HG02798 (cell line): ENCODE results near the gene ABCB11.

ENCODE experiments used
- ATAC-seq: cut with Tn5 transposase; IDR thresholded peaks from one replicate; pipeline ENCODE4 v1.9.1; 2021; ENCODE audit warnings: mild to moderate bottlenecking; ENCODE audit not compliant: unreplicated experiment, poor library complexity

Gene ABCB11

DNA sequence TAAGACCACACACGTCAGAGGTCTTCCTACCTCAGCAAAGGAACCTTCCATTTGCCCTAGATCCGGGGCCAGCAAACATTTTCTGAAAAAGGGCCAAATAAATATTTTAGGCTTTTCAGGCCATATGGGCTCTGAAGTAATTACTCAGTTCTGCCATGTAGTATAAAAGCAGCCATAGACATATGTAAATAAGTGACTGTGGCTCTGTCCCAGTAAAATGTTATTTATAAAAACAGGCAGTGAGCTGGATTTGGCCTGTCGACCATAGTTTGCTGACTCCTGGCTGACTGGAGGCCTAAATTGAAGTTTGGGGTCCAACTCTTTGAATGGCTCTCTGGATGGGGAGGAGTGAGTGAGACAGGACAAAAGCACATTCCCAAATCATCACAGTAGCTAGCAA lies 49.5 kb downstream of the ABCB11 start:
- ATAC-seq = no peak

DNA sequence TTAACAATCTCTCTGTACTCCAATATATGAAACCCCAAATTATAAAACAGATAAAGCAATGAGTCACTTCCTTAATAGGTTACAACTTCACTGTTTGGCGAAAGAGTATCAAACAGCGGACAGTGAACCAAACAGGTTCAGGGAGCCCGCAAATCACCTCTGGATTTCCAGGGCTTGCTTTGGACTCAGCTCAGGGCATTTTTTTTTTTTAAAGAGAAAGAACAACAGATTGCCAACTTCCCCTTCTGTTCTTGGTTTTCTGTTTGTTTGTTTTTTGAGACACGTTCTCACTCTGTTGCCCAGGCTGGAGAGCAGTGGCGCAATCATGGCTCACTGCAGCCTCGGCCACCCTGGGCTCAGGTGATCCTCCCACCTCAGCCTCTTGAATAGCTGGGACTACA lies 52.7 kb downstream of the ABCB11 start:
- no peak for ATAC-seq

DNA sequence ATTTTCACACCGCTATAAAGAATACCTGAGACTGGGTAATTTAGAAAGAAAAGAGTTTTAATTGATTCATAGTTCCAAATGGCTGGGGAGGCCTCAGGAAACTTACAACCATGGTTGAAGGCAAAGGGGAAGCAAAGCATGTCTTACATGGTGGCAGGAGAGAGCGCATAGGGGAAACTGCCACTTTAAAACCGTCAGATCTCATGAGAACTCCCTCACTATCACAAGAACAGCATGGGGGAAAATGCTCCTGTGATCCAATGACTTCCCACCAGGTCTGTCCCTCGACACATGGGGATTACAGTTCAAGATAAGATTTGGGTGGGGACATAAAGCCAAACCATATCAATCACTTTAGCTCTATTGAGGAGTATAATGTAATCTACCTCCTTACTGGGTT lies 53.5 kb downstream of the ABCB11 start:
- no peak for ATAC-seq

- no peak for ATAC-seq
Observed at GRCh38 chr2:168976034-168976654, 55.0 kb downstream of the ABCB11 start.

DNA sequence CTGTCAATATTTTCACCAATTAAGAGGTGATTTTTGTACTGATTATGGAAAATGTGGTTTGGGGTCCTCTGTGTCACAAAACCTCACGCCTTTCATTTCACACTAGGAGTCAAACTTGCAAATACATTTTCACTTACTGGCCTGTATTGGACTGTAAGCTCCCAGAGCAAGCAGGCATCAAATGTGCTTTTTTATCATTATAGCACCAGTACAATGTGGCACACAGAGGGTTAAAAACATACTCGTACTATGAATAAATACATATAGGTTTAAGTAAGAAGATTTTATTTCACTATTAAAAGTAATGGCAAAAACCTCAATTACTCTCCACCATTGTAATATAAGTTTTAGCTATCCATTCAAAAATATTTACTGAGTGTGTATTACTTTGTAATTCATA lies 56.7 kb downstream of the ABCB11 start:
- ATAC-seq = no peak

DNA sequence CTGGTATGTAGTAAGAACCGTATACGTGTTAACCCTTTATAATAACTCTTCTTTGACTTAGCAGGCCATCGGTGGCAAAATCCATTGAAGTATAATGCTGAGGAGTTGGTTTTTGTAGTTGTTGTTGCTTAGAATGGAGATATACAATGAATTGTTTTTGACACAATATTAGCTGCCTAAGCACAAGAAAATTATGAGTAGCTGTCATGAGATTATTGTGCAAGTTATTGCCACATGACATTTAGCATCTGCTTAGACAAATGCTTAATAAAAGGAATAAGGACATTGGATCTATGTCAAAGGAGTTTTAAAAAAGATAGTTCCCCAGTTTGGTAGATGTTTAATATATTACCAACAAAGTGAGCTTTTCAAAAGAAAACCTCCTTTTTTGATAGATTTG lies 59.9 kb downstream of the ABCB11 start:
- no peak for ATAC-seq

- ATAC-seq = no peak
Observed at GRCh38 chr2:168970711-168971233, 60.4 kb downstream of the ABCB11 start.

DNA sequence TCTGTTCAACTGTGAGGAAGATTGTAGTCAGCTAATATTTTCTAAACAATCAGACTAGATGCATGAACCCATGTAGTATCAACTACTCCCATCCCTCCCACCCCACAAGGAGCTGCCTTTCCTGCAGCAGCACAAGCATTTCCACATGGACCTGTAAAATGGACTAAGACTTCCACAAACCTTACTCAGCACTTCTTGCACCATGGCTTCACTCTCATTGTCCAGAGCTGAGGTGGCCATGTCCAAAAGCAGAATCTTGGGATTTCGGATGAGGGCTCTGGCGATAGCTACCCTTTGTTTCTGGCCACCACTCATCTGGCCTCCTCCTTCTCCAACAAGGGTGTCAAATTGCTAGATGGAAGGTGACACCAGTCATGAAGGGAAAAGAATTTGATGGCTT lies 61.3 kb downstream of the ABCB11 start:
- ATAC-seq = no peak

- no peak for ATAC-seq
Observed at GRCh38 chr2:168968342-168968741, 62.8 kb downstream of the ABCB11 start.

GRCh38 chr2:168964251-168964807 lies 66.8 kb downstream of the ABCB11 start:
- ATAC-seq = no peak

DNA sequence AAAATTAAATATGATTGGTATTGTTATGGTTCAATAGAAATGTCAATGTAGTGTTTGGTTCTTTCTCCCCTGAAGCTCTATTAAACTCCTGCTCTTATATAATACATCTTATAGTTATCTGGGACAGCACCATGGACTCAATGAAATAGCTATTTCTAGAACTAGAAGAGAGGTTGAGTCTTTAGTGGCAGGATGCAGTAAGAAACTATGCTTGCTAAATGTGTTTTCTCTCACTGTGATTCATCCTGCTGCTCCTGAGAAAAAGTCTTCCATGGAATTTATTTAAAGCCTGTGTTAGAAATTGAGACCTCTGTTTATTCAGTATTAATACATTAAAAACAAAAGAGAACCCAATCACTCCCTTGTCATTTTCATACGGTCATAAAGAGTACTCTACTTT lies 68.5 kb downstream of the ABCB11 start:
- ATAC-seq = no peak

DNA sequence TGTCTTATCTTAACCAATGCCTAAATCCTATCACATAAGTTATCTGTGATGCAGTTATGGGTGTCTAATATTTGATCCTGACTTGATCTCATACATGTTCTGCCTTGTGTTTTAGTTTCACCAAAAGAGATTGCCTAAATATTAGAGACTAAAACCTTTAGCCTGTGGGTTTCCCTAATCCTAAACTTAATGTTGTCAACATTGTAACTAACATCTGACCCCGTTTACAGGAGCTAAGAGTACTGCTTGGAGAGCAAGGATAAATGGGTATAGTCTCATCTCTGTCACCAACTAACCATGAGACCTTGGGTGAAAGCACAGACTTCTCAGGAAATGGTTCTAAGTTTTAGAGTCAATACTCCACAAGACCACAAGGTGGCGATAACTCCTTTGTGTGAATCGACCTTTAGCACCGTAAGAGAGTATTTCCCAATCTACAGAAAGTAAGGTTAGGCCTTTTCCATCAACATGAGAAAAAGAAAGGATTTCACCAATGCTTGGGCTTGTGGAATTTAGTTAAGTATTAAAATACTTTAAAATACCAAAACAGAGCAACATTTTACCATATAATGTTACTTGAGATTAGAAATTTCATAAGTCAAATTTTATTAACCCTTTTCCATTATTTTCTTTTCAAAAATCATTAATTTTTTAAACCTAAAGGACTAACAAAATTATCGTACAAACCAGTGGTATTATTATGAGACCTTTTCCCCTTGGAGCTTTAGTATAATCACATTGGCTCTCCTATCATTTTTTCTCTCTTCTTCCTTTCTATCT lies 69.5 kb downstream of the ABCB11 start:
- peak; percentile 95 for ATAC-seq

GRCh38 chr2:168956392-168956791 lies 74.7 kb downstream of the ABCB11 start:
- ATAC-seq = no peak

DNA sequence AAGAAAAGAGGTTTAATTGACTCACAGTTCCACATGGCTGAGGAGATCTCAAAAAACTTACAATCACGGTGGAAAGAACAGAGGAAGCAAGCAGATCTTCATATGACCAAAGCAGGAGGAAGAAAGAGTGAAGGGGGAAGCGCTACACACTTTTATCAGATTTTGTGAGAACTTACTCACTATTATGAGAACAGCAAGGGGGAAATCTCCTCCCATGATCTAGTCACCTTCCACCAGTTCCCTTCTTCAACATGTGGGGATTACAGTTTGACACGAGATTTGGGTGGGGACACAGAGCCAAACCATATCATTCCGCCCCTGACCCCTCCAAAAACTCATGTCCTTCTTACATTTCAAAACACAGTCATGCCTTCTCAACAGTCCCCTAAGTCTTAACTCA lies 75.8 kb downstream of the ABCB11 start:
- ATAC-seq = no peak

- ATAC-seq = no peak
Observed at GRCh38 chr2:168954256-168954655, 76.9 kb downstream of the ABCB11 start.

GRCh38 chr2:168952424-168952823 lies 78.7 kb downstream of the ABCB11 start:
- no peak for ATAC-seq

DNA sequence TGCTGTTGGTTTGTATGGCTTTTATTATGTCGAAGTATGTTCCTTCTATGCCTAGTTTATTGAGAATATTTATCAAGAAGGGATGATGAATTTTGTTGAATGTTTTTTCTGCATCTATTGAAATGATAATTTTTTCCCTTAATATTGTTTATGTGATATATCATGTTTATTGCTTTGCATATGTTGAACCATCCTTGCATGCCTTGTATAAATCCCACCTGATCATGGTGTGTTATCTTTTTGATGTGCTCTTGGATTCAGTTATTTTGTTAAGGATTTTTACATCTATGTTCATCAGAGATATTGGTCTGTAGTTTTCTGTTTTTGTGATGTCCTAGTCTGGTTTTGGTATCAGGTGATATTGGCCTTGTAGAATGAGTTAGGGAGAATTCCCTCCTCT lies 79.3 kb downstream of the ABCB11 start:
- ATAC-seq = no peak

GRCh38 chr2:168949324-168949723 lies 81.8 kb downstream of the ABCB11 start:
- ATAC-seq = no peak

- peak; percentile 69 for ATAC-seq
Observed at GRCh38 chr2:168948621-168949212, 82.4 kb downstream of the ABCB11 start.

DNA sequence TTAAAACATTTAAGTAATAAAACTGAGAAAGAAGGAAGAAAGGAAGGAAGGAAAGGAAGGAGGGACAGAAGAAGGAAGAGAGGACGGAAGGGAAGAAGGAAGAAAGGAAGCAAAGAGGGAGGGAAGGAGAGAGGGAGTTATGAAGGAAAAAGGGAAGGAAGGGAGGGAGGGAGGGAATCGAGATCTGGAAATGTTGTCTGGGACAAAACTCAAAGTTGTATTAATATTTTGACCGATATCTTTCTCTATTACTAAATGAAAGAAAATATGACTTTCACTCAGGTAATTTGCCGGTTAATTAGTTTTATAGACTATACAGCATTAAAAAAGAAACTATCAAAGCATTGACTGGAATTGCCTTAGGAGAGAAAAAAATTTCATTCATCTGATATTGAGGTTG lies 85.6 kb downstream of the ABCB11 start:
- no peak for ATAC-seq

GRCh38 chr2:168944065-168944464 lies 87.1 kb downstream of the ABCB11 start:
- no peak for ATAC-seq
